GM18517 (cell line): ENCODE measurements around the gene BASP1.
A peak's percentile ranks its signal among the peaks of the same experiment; 100 is the strongest.
"Not testable (repeated sequence)": the region's sequence is repeated elsewhere in the genome, so short reads cannot be mapped to it uniquely, and the experiment has no call there.

Experiments used
- ATAC-seq: cut with Tn5 transposase; IDR thresholded peaks from one replicate; pipeline ENCODE4 v1.9.1; 2021; ENCODE audit warnings: mild to moderate bottlenecking, moderate library complexity; ENCODE audit not compliant: unreplicated experiment

The BASP1 gene

DNA sequence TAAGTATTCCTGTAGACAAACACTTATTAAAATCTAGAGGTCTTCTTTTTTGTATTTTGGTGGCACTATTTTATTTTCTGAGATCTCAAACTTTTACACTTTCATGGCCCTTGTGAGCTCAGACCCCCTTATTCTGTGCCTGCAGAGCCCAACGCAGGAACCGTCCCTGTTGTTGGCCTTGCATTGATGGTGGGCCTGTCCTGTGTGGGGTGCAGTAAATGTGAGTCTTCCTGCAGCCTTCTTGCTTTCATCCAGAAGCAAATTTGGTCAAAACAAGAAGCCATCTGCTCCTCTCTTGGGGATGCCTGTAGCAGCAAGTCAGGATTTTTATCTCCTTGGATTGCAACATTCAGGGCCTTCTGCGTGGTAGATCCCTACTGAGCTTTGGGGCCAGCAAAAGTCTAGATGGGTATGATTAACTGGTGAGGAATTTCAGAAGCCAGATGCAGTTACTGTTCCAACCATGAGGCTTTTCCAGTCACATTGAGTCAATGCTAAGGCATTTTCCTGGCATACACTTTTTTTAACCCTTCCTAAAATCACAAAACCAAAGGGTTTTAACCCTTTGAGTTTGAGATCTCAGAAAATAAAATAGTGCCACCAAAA, 31.7 kb downstream of the BASP1 start:
- no peak for ATAC-seq

GRCh38 chr5:17249841-17250240, 32.4 kb downstream of the BASP1 start:
- not testable (repeated sequence) for ATAC-seq

DNA sequence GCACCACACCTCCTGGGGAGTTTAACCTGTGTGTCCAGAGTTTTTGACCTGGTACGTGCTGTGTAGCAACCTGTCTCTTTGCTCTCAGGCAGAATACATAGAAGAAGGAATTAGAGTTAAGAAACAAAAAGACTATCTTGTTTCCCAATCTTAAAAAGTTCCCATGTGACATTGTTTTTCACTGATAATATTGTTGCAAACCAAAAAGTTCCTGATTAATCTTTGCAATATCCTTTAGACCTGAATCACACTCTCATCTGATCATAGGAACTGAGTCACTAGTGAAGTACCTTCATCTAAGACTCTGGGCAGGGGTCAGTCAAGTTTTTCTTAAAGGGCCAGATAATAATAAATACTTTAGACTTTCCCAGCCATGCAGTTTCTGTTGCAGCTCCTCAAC, 35.1 kb downstream of the BASP1 start:
- ATAC-seq: no peak

DNA sequence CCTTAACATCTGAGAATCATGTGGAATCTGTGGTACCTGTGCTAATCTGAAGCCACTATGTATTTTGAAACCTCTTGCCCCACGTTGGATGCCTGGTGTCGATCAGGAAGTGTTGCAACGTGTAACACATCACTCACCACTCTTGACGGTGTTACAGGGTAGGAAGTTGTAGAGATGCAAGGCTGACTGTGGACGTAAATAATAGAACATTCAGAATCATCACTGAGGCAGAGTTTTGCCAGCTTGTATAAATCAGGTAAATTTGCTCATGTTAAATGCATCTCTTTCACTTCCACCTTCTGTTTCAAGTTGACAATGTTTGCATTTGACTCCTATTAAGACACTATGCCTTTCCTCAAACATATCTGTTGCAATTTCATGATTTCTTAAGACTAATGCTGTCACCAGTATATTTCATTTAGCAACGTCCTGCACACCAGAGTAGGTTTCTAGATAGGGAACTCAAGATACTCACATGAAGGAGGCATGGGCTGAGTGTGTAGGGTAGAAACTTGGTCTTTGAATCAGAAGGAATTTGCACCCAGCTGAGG, 38.1 kb downstream of the BASP1 start:
- ATAC-seq: peak; percentile 71

DNA sequence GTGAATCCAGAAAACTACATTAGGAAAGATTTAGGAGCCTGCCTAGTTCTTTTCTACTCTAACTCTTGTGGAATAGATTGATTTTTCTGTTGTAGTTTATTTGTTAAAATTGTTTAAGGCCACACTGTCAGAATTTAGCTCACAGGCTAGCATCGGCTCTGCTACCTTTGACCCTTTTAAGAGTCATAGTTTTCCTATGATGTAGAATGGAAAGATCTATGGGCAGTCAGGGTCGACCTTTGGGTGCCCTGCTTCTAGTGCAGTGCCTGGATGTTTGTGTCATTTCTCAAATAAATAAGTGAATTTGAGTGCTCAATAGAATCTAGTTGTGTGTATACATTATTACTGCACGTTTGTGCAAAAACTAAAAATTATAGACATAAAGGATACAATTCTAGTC, 38.7 kb downstream of the BASP1 start:
- no peak for ATAC-seq

DNA sequence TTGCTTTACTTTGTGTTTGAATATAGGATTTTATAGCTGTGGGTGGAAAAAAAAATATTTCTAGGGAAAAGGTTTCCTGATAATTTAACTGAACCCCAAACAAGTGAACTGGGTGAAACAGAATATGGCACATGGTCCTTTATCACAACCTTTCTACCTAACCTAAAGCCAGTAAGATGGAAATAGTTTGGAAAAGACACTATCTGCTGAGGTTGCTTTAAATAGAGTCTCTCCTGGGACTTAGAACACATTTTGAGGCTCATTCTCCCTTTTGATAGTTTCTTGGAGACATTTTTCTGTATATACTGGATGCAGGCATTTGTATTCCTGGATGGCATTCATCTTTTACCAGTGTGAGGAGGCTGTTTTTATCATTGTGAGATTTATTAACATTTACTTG, 39.4 kb downstream of the BASP1 start:
- ATAC-seq: no peak

- ATAC-seq: peak; percentile 60
These were observed 40.4 kb downstream of the BASP1 start for GRCh38 chr5:17257705-17258273.

DNA sequence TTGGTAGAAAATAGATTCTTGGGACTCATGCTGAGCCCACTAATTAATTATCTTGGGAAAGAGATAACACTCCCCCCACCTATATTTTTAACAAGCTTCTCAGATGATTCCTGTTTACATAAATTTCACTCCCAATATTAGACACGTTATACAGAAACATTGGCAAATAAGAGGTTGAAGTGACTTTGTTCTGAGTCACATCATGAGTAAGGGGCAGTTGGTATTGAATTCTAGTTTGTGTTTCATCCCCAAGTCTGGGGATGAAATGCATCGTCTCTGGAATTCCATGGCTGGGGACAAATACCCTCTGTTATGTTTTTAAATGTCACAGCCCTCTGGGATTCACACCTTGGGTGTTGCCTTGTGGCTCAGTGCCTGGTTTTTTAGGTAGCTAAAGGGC, 41.0 kb downstream of the BASP1 start:
- ATAC-seq: no peak

DNA sequence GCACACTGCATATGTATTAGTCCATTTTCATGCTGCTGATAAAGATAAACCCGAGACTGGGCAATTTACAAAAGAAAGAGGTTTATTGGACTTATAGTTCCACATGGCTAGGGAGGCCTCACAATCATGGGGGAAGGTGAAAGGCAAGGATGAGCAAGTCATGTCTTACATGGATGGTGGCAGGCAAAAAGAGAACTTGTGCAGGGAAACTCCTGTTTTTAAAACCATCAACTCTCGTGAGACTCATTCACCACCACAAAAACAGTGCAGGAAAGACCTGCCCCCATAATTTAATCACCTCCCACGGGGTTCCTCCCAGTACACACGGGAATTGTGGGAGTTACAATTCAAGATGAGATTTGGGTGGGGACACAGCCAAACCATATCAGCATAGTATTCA, 41.6 kb downstream of the BASP1 start:
- not testable (repeated sequence) for ATAC-seq

GRCh38 chr5:17259630-17260257, 42.3 kb downstream of the BASP1 start:
- no peak for ATAC-seq

DNA sequence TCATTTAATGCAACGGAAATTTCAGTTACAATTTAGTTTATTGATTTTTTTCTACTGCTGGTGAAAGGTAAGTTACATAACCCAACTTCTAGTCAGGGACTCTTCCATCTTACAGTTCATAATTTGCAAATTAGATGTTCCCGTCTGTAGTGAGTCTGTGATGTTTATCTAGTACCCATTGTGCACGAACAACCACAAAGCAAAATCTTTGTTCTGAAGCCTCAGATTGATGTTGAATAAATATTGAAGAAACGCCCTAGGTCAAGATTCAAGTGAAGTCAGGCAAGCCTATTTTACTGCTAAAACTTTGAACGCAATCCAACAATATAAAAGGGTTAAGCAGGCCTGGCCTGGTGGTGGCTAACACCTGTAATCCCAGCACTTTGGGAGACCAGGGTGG, 43.1 kb downstream of the BASP1 start:
- ATAC-seq: no peak

- ATAC-seq: no peak
These were observed 43.6 kb downstream of the BASP1 start for GRCh38 chr5:17261075-17261474.

GRCh38 chr5:17265041-17265440, 47.6 kb downstream of the BASP1 start:
- ATAC-seq: no peak

- no peak for ATAC-seq
These were observed 49.7 kb downstream of the BASP1 start for GRCh38 chr5:17267106-17267505.

DNA sequence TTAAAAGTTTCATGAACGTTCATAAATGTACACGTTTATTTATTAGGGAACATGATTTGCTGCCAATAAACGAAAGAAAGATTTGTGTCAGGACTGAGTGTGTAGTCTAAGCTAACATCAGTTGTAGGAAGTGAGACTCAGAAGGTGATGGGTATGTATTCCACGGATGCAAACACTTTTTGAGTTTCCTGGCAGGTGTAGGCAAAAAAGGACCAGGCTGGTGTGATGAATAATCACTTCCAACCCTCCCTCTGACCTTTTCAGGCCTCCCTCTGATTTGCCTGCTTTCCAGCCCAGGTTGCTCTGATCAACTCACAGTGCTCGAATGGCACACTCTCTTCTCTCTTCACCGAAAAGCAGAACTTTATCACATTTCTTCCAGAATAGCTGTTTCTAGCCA, 51.8 kb downstream of the BASP1 start:
- peak; percentile 73 for ATAC-seq

GRCh38 chr5:17272111-17272510, 54.7 kb downstream of the BASP1 start:
- no peak for ATAC-seq

DNA sequence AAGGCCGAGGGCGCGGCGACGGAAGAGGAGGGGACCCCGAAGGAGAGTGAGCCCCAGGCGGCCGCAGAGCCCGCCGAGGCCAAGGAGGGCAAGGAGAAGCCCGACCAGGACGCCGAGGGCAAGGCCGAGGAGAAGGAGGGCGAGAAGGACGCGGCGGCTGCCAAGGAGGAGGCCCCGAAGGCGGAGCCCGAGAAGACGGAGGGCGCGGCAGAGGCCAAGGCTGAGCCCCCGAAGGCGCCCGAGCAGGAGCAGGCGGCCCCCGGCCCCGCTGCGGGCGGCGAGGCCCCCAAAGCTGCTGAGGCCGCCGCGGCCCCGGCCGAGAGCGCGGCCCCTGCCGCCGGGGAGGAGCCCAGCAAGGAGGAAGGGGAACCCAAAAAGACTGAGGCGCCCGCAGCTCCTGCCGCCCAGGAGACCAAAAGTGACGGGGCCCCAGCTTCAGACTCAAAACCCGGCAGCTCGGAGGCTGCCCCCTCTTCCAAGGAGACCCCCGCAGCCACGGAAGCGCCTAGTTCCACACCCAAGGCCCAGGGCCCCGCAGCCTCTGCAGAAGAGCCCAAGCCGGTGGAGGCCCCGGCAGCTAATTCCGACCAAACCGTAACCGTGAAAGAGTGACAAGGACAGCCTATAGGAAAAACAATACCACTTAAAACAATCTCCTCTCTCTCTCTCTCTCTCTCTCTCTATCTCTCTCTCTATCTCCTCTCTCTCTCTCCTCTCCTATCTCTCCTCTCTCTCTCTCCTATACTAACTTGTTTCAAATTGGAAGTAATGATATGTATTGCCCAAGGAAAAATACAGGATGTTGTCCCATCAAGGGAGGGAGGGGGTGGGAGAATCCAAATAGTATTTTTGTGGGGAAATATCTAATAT, 58.1 kb downstream of the BASP1 start:
- no peak for ATAC-seq

GRCh38 chr5:17276445-17276844, 59.0 kb downstream of the BASP1 start:
- peak; percentile 89 for ATAC-seq

DNA sequence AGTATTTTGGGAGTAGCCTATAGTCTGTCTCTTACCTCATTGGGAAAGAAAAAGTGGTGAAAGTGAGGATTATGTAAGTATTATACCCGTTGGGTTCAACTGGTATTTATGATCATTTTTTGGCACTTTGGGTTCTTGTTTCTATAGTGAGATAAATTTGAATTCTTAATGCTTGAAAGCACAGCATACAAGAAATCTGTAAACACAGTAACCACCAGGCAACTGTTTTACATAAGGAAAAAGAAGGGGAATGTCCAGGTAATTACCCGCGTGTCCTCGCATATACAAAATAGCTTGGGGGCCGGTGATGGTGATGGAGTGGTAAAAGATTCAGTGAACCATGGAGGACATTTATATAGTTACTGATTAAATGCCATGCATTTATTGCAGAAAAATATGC, 60.5 kb downstream of the BASP1 start:
- no peak for ATAC-seq

- no peak for ATAC-seq
These were observed 61.5 kb downstream of the BASP1 start for GRCh38 chr5:17278931-17279330.

- no peak for ATAC-seq
These were observed 62.1 kb downstream of the BASP1 start for GRCh38 chr5:17279487-17279886.
